ENCODE measurements around the gene CCDC92B. TPM values are rescaled to one million over a fixed set of nuclear protein-coding genes. Genes with fewer than 3 reads are reported as not detected.

CCDC92B gene
- total and polyA plus RNA-seq, 9 of the 15 experiments (the other 6 are each of a cell fraction or from before 2014, with no cell fraction given), result not detected

GRCh38 chr17:2789700-2790099 is 40.2 kb upstream of the CCDC92B start:
- 0% methylated on average over 1 of the region's 3 CpGs for WGBS (ENCODE audit: insufficient coverage, low coverage, missing lambda C conversion rate)
- Histone ChIP-seq H3K9ac (ENCODE audit: insufficient read depth in 1 of 2, low read depth in 2 of 2, low read length in 2 of 2) (no peak overlapping the region), H2AFZ (ENCODE audit: low read depth, low read length) (no peak overlapping the region), H3K79me2 (ENCODE audit: control insufficient read depth, insufficient read depth, low read length) (no peaks in the 10 kb centered on the region), H3K4me2 (ENCODE audit: insufficient read depth, low read length) (no peak overlapping the region), H4K20me1 (replicated peaks; ENCODE audit: control insufficient read depth, insufficient read depth, low read length) (no peaks in the 10 kb centered on the region), H3K4me1 (replicated peaks in 1 of 2; ENCODE audit: control insufficient read depth in 2 of 2, insufficient read depth in 2 of 2, low read length in 2 of 2) (peaks cover 0 to 14% of the 10 kb centered on the region in 2 experiments; a peak in 3 of 5 replicates), H3K36me3 (ENCODE audit: control insufficient read depth, insufficient read depth, low read length) (no peaks in the 10 kb centered on the region), H3K27ac (ENCODE audit: extremely low read depth, low read depth, low read length) (no peak overlapping the region), H3K27me3 (ENCODE audit: control insufficient read depth in 2 of 2, insufficient read depth in 2 of 2, low read length in 2 of 2) (peaks cover 5 to 21% of the 10 kb centered on the region in 2 experiments; a peak in 3 of 5 replicates), H3K9me3 (replicated peaks; ENCODE audit: control insufficient read depth, insufficient read depth, low read depth, low read length) (no peaks in the 10 kb centered on the region), H3K9me1 (ENCODE audit: control insufficient read depth, insufficient read depth, low read length) (no peaks in the 10 kb centered on the region), H3K4me3 (no peak overlapping the region)
- intact Hi-C loops (cut with micrococcal nuclease), result no loop called here
- in situ Hi-C loops (cut with MboI), result no loop called here
- no peak for DNase-seq (ENCODE audit: extremely low read depth in 1 of 4, low spot score in 3 of 4)
- no peak for FAIRE-seq
- no peak for ATAC-seq
- no TSS peak for BruUV-seq (replicated peaks)
- CTCF ChIA-PET (ENCODE audit: low intra/inter-chr PET ratio), result no interaction called here
- POLR2A ChIA-PET, result no interaction called here
- TF ChIP-seq GABPB2 (CRISPR knock-in tag; conservative IDR thresholded peaks at IDR 0.05) (no peak), THAP7 (CRISPR knock-in tag; IDR thresholded peaks at IDR 0.05) (no peak), EHMT2 (IDR thresholded peaks at IDR 0.05) (no peak), MAFF (IDR thresholded peaks at IDR 0.05; ENCODE audit: low read length) (no peak), ZNF785 (CRISPR knock-in tag; IDR thresholded peaks at IDR 0.05) (no peak), CXXC5 (CRISPR knock-in tag; IDR thresholded peaks at IDR 0.05) (no peak), ZFX (CRISPR knock-in tag; IDR thresholded peaks at IDR 0.05) (no peak), ZFP1 (CRISPR knock-in tag; IDR thresholded peaks at IDR 0.05) (no peak), ZZZ3 (IDR thresholded peaks at IDR 0.05) (no peak), MAFK (IDR thresholded peaks at IDR 0.05; ENCODE audit: low read length) (no peak), ETV1 (tag; conservative IDR thresholded peaks at IDR 0.05; ENCODE audit: low read depth) (no peak), THRB (CRISPR knock-in tag; conservative IDR thresholded peaks at IDR 0.05) (no peak), BDP1 (IDR thresholded peaks at IDR 0.05; ENCODE audit: insufficient read depth, insufficient read length) (no peak), NRF1 (conservative IDR thresholded peaks at IDR 0.05 in 1 of 2, IDR thresholded peaks at IDR 0.05 in 1 of 2) (no peak), ZNF449 (CRISPR knock-in tag; IDR thresholded peaks at IDR 0.05) (no peak), MEIS2 (IDR thresholded peaks at IDR 0.05; ENCODE audit: partially characterized antibody) (peak; percentile 13), CEBPB (tag; IDR thresholded peaks at IDR 0.05) (peak; percentile 60), MEF2A (IDR thresholded peaks at IDR 0.05; ENCODE audit: control insufficient read depth, low read depth, low read length) (no peak), TCF3 (CRISPR knock-in tag; IDR thresholded peaks at IDR 0.05) (peak; percentile 47; the same call in 1 of the 2 replicates), DACH1 (IDR thresholded peaks at IDR 0.05; ENCODE audit: partially characterized antibody) (no peak), FOSL1 (tag; conservative IDR thresholded peaks at IDR 0.05) (no peak), POLR2A (conservative IDR thresholded peaks at IDR 0.05) (no peak), KLF10 (CRISPR knock-in tag; IDR thresholded peaks at IDR 0.05) (no peak), ZNF584 (CRISPR knock-in tag; IDR thresholded peaks at IDR 0.05; ENCODE audit: low read depth) (no peak)
